ENCODE measurements around the gene TLDC2.

TLDC2 gene

GRCh38 chr20:36920334-36920730, 44.4 kb downstream of the TLDC2 start:
- H3K36me3 ChIP-seq (ENCODE audit: control insufficient read depth in 1 of 2, insufficient read depth in 2 of 2, low read depth in 1 of 2, low read length in 2 of 2), result peaks cover 0 to 26% of the 10 kb centered on the region in 2 experiments
- no peak overlapping the region for H3K18ac ChIP-seq (ENCODE audit: low read depth in 1 of 2, low read length in 2 of 2)
- H3K79me1 ChIP-seq (replicated peaks; ENCODE audit: low read length, poor library complexity, severe bottlenecking), result no peaks in the 10 kb centered on the region
- no peak overlapping the region for H3K4ac ChIP-seq (ENCODE audit: low read depth in 1 of 2, low read length in 2 of 2)
- H3K14ac ChIP-seq (ENCODE audit: low read length in 2 of 2), result no peak overlapping the region
- H3K9ac ChIP-seq (ENCODE audit: low read length), result no peak overlapping the region
- WGBS, result 92% methylated on average over 8 of the region's 8 CpGs
- H3K23ac ChIP-seq (ENCODE audit: low read length in 2 of 2), result no peak overlapping the region
- H3K4me3 ChIP-seq (ENCODE audit: insufficient read depth in 1 of 2, low read depth in 1 of 2, low read length in 2 of 2), result no peak overlapping the region
- H2BK15ac ChIP-seq (ENCODE audit: low read depth, poor library complexity, severe bottlenecking), result no peak overlapping the region
- no peak overlapping the region for H3K4me2 ChIP-seq (ENCODE audit: low read length, poor library complexity, severe bottlenecking)
- H4K8ac ChIP-seq (ENCODE audit: low read length), result no peak overlapping the region
- no peak overlapping the region for H2AFZ ChIP-seq (ENCODE audit: low read depth, low read length)
- H2BK120ac ChIP-seq (ENCODE audit: low read depth, low read length), result no peak overlapping the region
- no peak overlapping the region for H2BK12ac ChIP-seq (ENCODE audit: low read length in 2 of 2)
- H2AK5ac ChIP-seq (ENCODE audit: low read length, severe bottlenecking), result no peak overlapping the region
- H3K27me3 ChIP-seq (ENCODE audit: control insufficient read depth in 1 of 2, insufficient read depth in 1 of 2, low read length in 2 of 2), result no peaks in the 10 kb centered on the region
- no peak for DNase-seq
- H3K9me3 ChIP-seq (ENCODE audit: control insufficient read depth, low read length), result no peaks in the 10 kb centered on the region
- peaks cover 2% of the 10 kb centered on the region for H3K4me1 ChIP-seq (ENCODE audit: control insufficient read depth, insufficient read depth, low read depth, low read length)
- no peak overlapping the region for H4K91ac ChIP-seq (ENCODE audit: low read length)
- H3K27ac ChIP-seq (ENCODE audit: low read length, poor library complexity, severe bottlenecking), result no peak overlapping the region
- no peak overlapping the region for H2BK5ac ChIP-seq (ENCODE audit: low read depth, low read length, poor library complexity, severe bottlenecking)

- Histone ChIP-seq H3K4ac (ENCODE audit: low read depth in 1 of 2, low read length in 2 of 2) (no peak overlapping the region), H3K9ac (ENCODE audit: low read length) (no peak overlapping the region), H2AFZ (ENCODE audit: low read depth, low read length) (no peak overlapping the region), H3K18ac (ENCODE audit: low read depth in 1 of 2, low read length in 2 of 2) (no peak overlapping the region), H3K27ac (ENCODE audit: low read length, poor library complexity, severe bottlenecking) (peak overlapping the region; percentile 56), H3K14ac (ENCODE audit: low read length in 2 of 2) (no peak overlapping the region), H3K9me3 (ENCODE audit: control insufficient read depth, low read length) (no peaks in the 10 kb centered on the region), H2BK12ac (ENCODE audit: low read length in 2 of 2) (no peak overlapping the region), H2AK5ac (ENCODE audit: low read length, severe bottlenecking) (no peak overlapping the region), H3K36me3 (ENCODE audit: control insufficient read depth in 1 of 2, insufficient read depth in 2 of 2, low read depth in 1 of 2, low read length in 2 of 2) (peaks cover 3 to 38% of the 10 kb centered on the region in 2 experiments), H2BK5ac (ENCODE audit: low read depth, low read length, poor library complexity, severe bottlenecking) (no peak overlapping the region), H3K23ac (ENCODE audit: low read length in 2 of 2) (no peak overlapping the region), H3K4me3 (ENCODE audit: insufficient read depth in 1 of 2, low read depth in 1 of 2, low read length in 2 of 2) (no peak overlapping the region), H4K91ac (ENCODE audit: low read length) (no peak overlapping the region), H2BK120ac (ENCODE audit: low read depth, low read length) (no peak overlapping the region), H3K4me1 (ENCODE audit: control insufficient read depth, insufficient read depth, low read depth, low read length) (peaks cover 2% of the 10 kb centered on the region), H3K27me3 (ENCODE audit: control insufficient read depth in 1 of 2, insufficient read depth in 1 of 2, low read length in 2 of 2) (no peaks in the 10 kb centered on the region), H4K8ac (ENCODE audit: low read length) (no peak overlapping the region), H2BK15ac (ENCODE audit: low read depth, poor library complexity, severe bottlenecking) (no peak overlapping the region), H3K79me1 (replicated peaks; ENCODE audit: low read length, poor library complexity, severe bottlenecking) (no peaks in the 10 kb centered on the region), H3K4me2 (ENCODE audit: low read length, poor library complexity, severe bottlenecking) (no peak overlapping the region)
- 93% methylated on average over 8 of the region's 9 CpGs for WGBS
- DNase-seq, result no peak
These were observed 48.5 kb downstream of the TLDC2 start for GRCh38 chr20:36924167-36925045.

GRCh38 chr20:36925234-36925633, 49.3 kb downstream of the TLDC2 start:
- Histone ChIP-seq H4K91ac (ENCODE audit: low read length) (no peak overlapping the region), H3K36me3 (ENCODE audit: control insufficient read depth in 1 of 2, insufficient read depth in 2 of 2, low read depth in 1 of 2, low read length in 2 of 2) (peaks cover 3 to 38% of the 10 kb centered on the region in 2 experiments), H2BK120ac (ENCODE audit: low read depth, low read length) (no peak overlapping the region), H3K4ac (ENCODE audit: low read depth in 1 of 2, low read length in 2 of 2) (no peak overlapping the region), H3K9me3 (ENCODE audit: control insufficient read depth, low read length) (no peaks in the 10 kb centered on the region), H3K4me3 (ENCODE audit: insufficient read depth in 1 of 2, low read depth in 1 of 2, low read length in 2 of 2) (no peak overlapping the region), H3K14ac (ENCODE audit: low read length in 2 of 2) (no peak overlapping the region), H3K18ac (ENCODE audit: low read depth in 1 of 2, low read length in 2 of 2) (no peak overlapping the region), H2BK15ac (ENCODE audit: low read depth, poor library complexity, severe bottlenecking) (no peak overlapping the region), H2AK5ac (ENCODE audit: low read length, severe bottlenecking) (no peak overlapping the region), H3K9ac (ENCODE audit: low read length) (no peak overlapping the region), H2AFZ (ENCODE audit: low read depth, low read length) (no peak overlapping the region), H3K27ac (ENCODE audit: low read length, poor library complexity, severe bottlenecking) (no peak overlapping the region), H4K8ac (ENCODE audit: low read length) (no peak overlapping the region), H3K4me1 (ENCODE audit: control insufficient read depth, insufficient read depth, low read depth, low read length) (peaks cover 2% of the 10 kb centered on the region), H3K79me1 (replicated peaks; ENCODE audit: low read length, poor library complexity, severe bottlenecking) (no peaks in the 10 kb centered on the region), H2BK5ac (ENCODE audit: low read depth, low read length, poor library complexity, severe bottlenecking) (no peak overlapping the region), H3K27me3 (ENCODE audit: control insufficient read depth in 1 of 2, insufficient read depth in 1 of 2, low read length in 2 of 2) (no peaks in the 10 kb centered on the region), H3K23ac (ENCODE audit: low read length in 2 of 2) (no peak overlapping the region), H3K4me2 (ENCODE audit: low read length, poor library complexity, severe bottlenecking) (no peak overlapping the region), H2BK12ac (ENCODE audit: low read length in 2 of 2) (no peak overlapping the region)
- DNase-seq, result no peak
- WGBS, result 97% methylated on average over 2 of the region's 2 CpGs

GRCh38 chr20:36926653-36927200, 50.8 kb downstream of the TLDC2 start:
- Histone ChIP-seq H2BK12ac (ENCODE audit: low read length in 2 of 2) (no peak overlapping the region), H3K9me3 (ENCODE audit: control insufficient read depth, low read length) (no peaks in the 10 kb centered on the region), H4K91ac (ENCODE audit: low read length) (no peak overlapping the region), H2AFZ (ENCODE audit: low read depth, low read length) (no peak overlapping the region), H3K4me3 (ENCODE audit: insufficient read depth in 1 of 2, low read depth in 1 of 2, low read length in 2 of 2) (no peak overlapping the region), H3K27ac (ENCODE audit: low read length, poor library complexity, severe bottlenecking) (no peak overlapping the region), H3K4ac (ENCODE audit: low read depth in 1 of 2, low read length in 2 of 2) (no peak overlapping the region), H2AK5ac (ENCODE audit: low read length, severe bottlenecking) (no peak overlapping the region), H4K8ac (ENCODE audit: low read length) (no peak overlapping the region), H2BK15ac (ENCODE audit: low read depth, poor library complexity, severe bottlenecking) (no peak overlapping the region), H3K79me1 (replicated peaks; ENCODE audit: low read length, poor library complexity, severe bottlenecking) (no peaks in the 10 kb centered on the region), H3K4me2 (ENCODE audit: low read length, poor library complexity, severe bottlenecking) (no peak overlapping the region), H3K9ac (ENCODE audit: low read length) (no peak overlapping the region), H3K27me3 (ENCODE audit: control insufficient read depth in 1 of 2, insufficient read depth in 1 of 2, low read length in 2 of 2) (no peaks in the 10 kb centered on the region), H3K36me3 (ENCODE audit: control insufficient read depth in 1 of 2, insufficient read depth in 2 of 2, low read depth in 1 of 2, low read length in 2 of 2) (peaks cover 3 to 44% of the 10 kb centered on the region in 2 experiments), H3K4me1 (ENCODE audit: control insufficient read depth, insufficient read depth, low read depth, low read length) (peaks cover 2% of the 10 kb centered on the region), H3K23ac (ENCODE audit: low read length in 2 of 2) (no peak overlapping the region), H2BK120ac (ENCODE audit: low read depth, low read length) (no peak overlapping the region), H3K14ac (ENCODE audit: low read length in 2 of 2) (no peak overlapping the region), H3K18ac (ENCODE audit: low read depth in 1 of 2, low read length in 2 of 2) (no peak overlapping the region), H2BK5ac (ENCODE audit: low read depth, low read length, poor library complexity, severe bottlenecking) (no peak overlapping the region)
- no peak for DNase-seq
- 86% methylated on average over 3 of the region's 6 CpGs for WGBS
